Natural killer cell treated with Interleukin-12 subunit alpha and Interleukin-12 subunit beta and Interleukin-15 and Interleukin-18, amount 100 ng/mL, for 72 hours (primary cell): ENCODE measurements around the gene CREB3L2. TPM values are rescaled to one million over a fixed set of nuclear protein-coding genes. Genes with fewer than 3 reads are reported as not detected.
"Not testable (repeated sequence)": the region's sequence is repeated elsewhere in the genome, so short reads cannot be mapped to it uniquely, and the experiment has no call there.

ENCODE experiments used
- ATAC-seq, 2 donors: fragments of 150-1000 bp; cut with Tn5 transposase in 1 of 2; sonication (Bioruptor Pico), chemical (Tn5 transposase) in 1 of 2; 2 replicates each; pipeline ENCODE4 v1.10.0; 2021
- DNase-seq: peaks from one replicate; pipeline ENCODE4 v3.0.0; 2022; ENCODE audit warnings: low spot score
- H3K27ac Mint-ChIP-seq, 2 donors: 1 replicate in 1 of 2; 2 replicates in 1 of 2; pipeline ENCODE4 v1.8.0; 2022; ENCODE audit warnings: mixed read lengths in 2 of 2, mild to moderate bottlenecking in 1 of 2, moderate library complexity in 1 of 2
- H3K27me3 Mint-ChIP-seq, 2 donors: 1 replicate in 1 of 2; 2 replicates in 1 of 2; pipeline ENCODE4 v1.8.0; 2022; ENCODE audit warnings: mixed read lengths in 2 of 2
- H3K36me3 Mint-ChIP-seq: one replicate; pipeline ENCODE4 v1.8.0; 2022; ENCODE audit warnings: mixed read lengths
- H3K4me1 Mint-ChIP-seq, 2 donors: 1 replicate in 1 of 2; 2 replicates in 1 of 2; pipeline ENCODE4 v1.8.0; 2022; ENCODE audit warnings: low read depth in 2 of 2, mixed read lengths in 2 of 2, mild to moderate bottlenecking in 1 of 2
- H3K4me3 Mint-ChIP-seq: one replicate; pipeline ENCODE4 v1.8.0; 2022; ENCODE audit warnings: mixed read lengths
- H3K9me3 Mint-ChIP-seq: 2 replicates; pipeline ENCODE4 v1.8.0; 2022; ENCODE audit warnings: mixed read lengths
- total RNA-seq, 2 donors: library from RNA; stranded (reverse); gene quantifications; one replicate each; pipeline ENCODE4 v1.2.3, GENCODE V29; 2022

The CREB3L2 gene
- total RNA-seq, 2 donors from 2014 or later: 53.5 to 59.0 TPM

GRCh38 chr7:137909042-137909441 lies 92.8 kb downstream of the CREB3L2 start:
- H3K9me3 Mint-ChIP-seq: no peaks in the 10 kb centered on the region
- no peak overlapping the region for H3K4me3 Mint-ChIP-seq
- no peaks in the 10 kb centered on the region for H3K27me3 Mint-ChIP-seq
- H3K4me1 Mint-ChIP-seq: no peaks in the 10 kb centered on the region
- DNase-seq: no peak
- no peak for ATAC-seq
- peaks cover 22% of the 10 kb centered on the region for H3K36me3 Mint-ChIP-seq
- H3K27ac Mint-ChIP-seq: no peak overlapping the region

GRCh38 chr7:137908106-137908505 lies 93.8 kb downstream of the CREB3L2 start:
- Mint-ChIP-seq H3K4me3 (no peak overlapping the region), H3K36me3 (peaks cover 22% of the 10 kb centered on the region), H3K9me3 (no peaks in the 10 kb centered on the region), H3K27ac (peak overlapping the region in 1 of 2 donors; percentile 28), H3K4me1 (peaks cover 0 to 4% of the 10 kb centered on the region in 2 donors), H3K27me3 (no peaks in the 10 kb centered on the region)
- no peak for DNase-seq
- no peak for ATAC-seq

GRCh38 chr7:137906636-137907035 lies 95.2 kb downstream of the CREB3L2 start:
- peak overlapping the region in 1 of 2 donors; percentile 10 for H3K27ac Mint-ChIP-seq
- H3K4me1 Mint-ChIP-seq, DNase-seq, ATAC-seq, H3K4me3 Mint-ChIP-seq, H3K9me3 Mint-ChIP-seq, H3K27me3 Mint-ChIP-seq: not testable (repeated sequence)
- H3K36me3 Mint-ChIP-seq: peaks cover 22% of the 10 kb centered on the region

GRCh38 chr7:137904833-137905232 lies 97.1 kb downstream of the CREB3L2 start:
- H3K27ac Mint-ChIP-seq: peak overlapping the region in 1 of 2 donors; percentile 5
- peaks cover 0 to 4% of the 10 kb centered on the region in 2 donors for H3K4me1 Mint-ChIP-seq
- no peak for ATAC-seq
- H3K27me3 Mint-ChIP-seq: no peaks in the 10 kb centered on the region
- H3K36me3 Mint-ChIP-seq: peaks cover 28% of the 10 kb centered on the region
- H3K4me3 Mint-ChIP-seq: no peak overlapping the region
- no peak for DNase-seq
- H3K9me3 Mint-ChIP-seq: no peaks in the 10 kb centered on the region

GRCh38 chr7:137903382-137904169 lies 98.3 kb downstream of the CREB3L2 start:
- Mint-ChIP-seq H3K9me3 (no peaks in the 10 kb centered on the region), H3K36me3 (peaks cover 28% of the 10 kb centered on the region), H3K27ac (no peak overlapping the region), H3K27me3 (no peaks in the 10 kb centered on the region), H3K4me1 (peaks cover 9 to 13% of the 10 kb centered on the region in 2 donors), H3K4me3 (no peak overlapping the region)
- ATAC-seq (peak; percentile 68 to 82), DNase-seq (peak; percentile 80)

- Mint-ChIP-seq H3K27me3 (no peaks in the 10 kb centered on the region), H3K9me3 (no peaks in the 10 kb centered on the region), H3K4me1 (peaks cover 26 to 29% of the 10 kb centered on the region in 2 donors), H3K4me3 (no peak overlapping the region), H3K27ac (no peak overlapping the region), H3K36me3 (peaks cover 15% of the 10 kb centered on the region)
- DNase-seq: no peak
- ATAC-seq: no peak
These were observed 101.7 kb downstream of the CREB3L2 start for GRCh38 chr7:137900137-137900536.

- H3K27ac Mint-ChIP-seq: peak overlapping the region; percentile 39 to 79
- peaks cover 15% of the 10 kb centered on the region for H3K36me3 Mint-ChIP-seq
- H3K4me3 Mint-ChIP-seq: peak overlapping the region; percentile 13
- ATAC-seq: peak; percentile 84 to 91
- no peaks in the 10 kb centered on the region for H3K9me3 Mint-ChIP-seq
- DNase-seq: peak; percentile 75
- peaks cover 32% of the 10 kb centered on the region in 2 donors for H3K4me1 Mint-ChIP-seq
- H3K27me3 Mint-ChIP-seq: no peaks in the 10 kb centered on the region
These were observed 102.8 kb downstream of the CREB3L2 start for GRCh38 chr7:137898839-137899721.

- no peaks in the 10 kb centered on the region for H3K27me3 Mint-ChIP-seq
- H3K36me3 Mint-ChIP-seq: peaks cover 17% of the 10 kb centered on the region
- no peaks in the 10 kb centered on the region for H3K9me3 Mint-ChIP-seq
- ATAC-seq (peak; percentile 59 to 82), DNase-seq (no peak)
- H3K27ac Mint-ChIP-seq: peak overlapping the region; percentile 87 to 93
- peak overlapping the region; percentile 82 for H3K4me3 Mint-ChIP-seq
- H3K4me1 Mint-ChIP-seq: peaks cover 28 to 39% of the 10 kb centered on the region in 2 donors
These were observed 106.3 kb downstream of the CREB3L2 start for GRCh38 chr7:137895301-137896221.

GRCh38 chr7:137893143-137893742 lies 108.6 kb downstream of the CREB3L2 start:
- Mint-ChIP-seq H3K9me3 (no peaks in the 10 kb centered on the region), H3K4me3 (no peak overlapping the region), H3K4me1 (peaks cover 24 to 30% of the 10 kb centered on the region in 2 donors), H3K27ac (peak overlapping the region; percentile 8 to 93), H3K36me3 (peaks cover 17% of the 10 kb centered on the region), H3K27me3 (no peaks in the 10 kb centered on the region)
- no peak for DNase-seq
- ATAC-seq: no peak

GRCh38 chr7:137891016-137891655 lies 110.8 kb downstream of the CREB3L2 start:
- Mint-ChIP-seq H3K4me1 (peaks cover 25 to 27% of the 10 kb centered on the region in 2 donors), H3K9me3 (no peaks in the 10 kb centered on the region), H3K36me3 (peaks cover 9% of the 10 kb centered on the region), H3K4me3 (no peak overlapping the region), H3K27me3 (no peaks in the 10 kb centered on the region), H3K27ac (peak overlapping the region in 1 of 2 donors; percentile 47)
- ATAC-seq (no peak), DNase-seq (no peak)

GRCh38 chr7:137890449-137890921 lies 111.4 kb downstream of the CREB3L2 start:
- Mint-ChIP-seq H3K4me3 (no peak overlapping the region), H3K27me3 (no peaks in the 10 kb centered on the region), H3K9me3 (no peaks in the 10 kb centered on the region), H3K27ac (peak overlapping the region in 1 of 2 donors; percentile 47), H3K4me1 (peaks cover 23 to 25% of the 10 kb centered on the region in 2 donors), H3K36me3 (peaks cover 13% of the 10 kb centered on the region)
- ATAC-seq (no peak), DNase-seq (no peak)

- no peaks in the 10 kb centered on the region for H3K27me3 Mint-ChIP-seq
- H3K9me3 Mint-ChIP-seq: no peaks in the 10 kb centered on the region
- H3K4me3 Mint-ChIP-seq: no peak overlapping the region
- no peak for ATAC-seq
- no peak for DNase-seq
- H3K27ac Mint-ChIP-seq: peak overlapping the region in 1 of 2 donors; percentile 41
- H3K36me3 Mint-ChIP-seq: peaks cover 9% of the 10 kb centered on the region
- peaks cover 12 to 19% of the 10 kb centered on the region in 2 donors for H3K4me1 Mint-ChIP-seq
These were observed 113.6 kb downstream of the CREB3L2 start for GRCh38 chr7:137888241-137888640.
